HG03460 (cell line): ENCODE data around the gene CREB3L1.
"Not testable (repeated sequence)": the region's sequence is repeated elsewhere in the genome, so short reads cannot be mapped to it uniquely, and the experiment has no call there.

Source experiments
- ATAC-seq: cut with Tn5 transposase; IDR thresholded peaks from one replicate; pipeline ENCODE4 v1.9.1; 2021; ENCODE audit not compliant: unreplicated experiment

The CREB3L1 gene

DNA sequence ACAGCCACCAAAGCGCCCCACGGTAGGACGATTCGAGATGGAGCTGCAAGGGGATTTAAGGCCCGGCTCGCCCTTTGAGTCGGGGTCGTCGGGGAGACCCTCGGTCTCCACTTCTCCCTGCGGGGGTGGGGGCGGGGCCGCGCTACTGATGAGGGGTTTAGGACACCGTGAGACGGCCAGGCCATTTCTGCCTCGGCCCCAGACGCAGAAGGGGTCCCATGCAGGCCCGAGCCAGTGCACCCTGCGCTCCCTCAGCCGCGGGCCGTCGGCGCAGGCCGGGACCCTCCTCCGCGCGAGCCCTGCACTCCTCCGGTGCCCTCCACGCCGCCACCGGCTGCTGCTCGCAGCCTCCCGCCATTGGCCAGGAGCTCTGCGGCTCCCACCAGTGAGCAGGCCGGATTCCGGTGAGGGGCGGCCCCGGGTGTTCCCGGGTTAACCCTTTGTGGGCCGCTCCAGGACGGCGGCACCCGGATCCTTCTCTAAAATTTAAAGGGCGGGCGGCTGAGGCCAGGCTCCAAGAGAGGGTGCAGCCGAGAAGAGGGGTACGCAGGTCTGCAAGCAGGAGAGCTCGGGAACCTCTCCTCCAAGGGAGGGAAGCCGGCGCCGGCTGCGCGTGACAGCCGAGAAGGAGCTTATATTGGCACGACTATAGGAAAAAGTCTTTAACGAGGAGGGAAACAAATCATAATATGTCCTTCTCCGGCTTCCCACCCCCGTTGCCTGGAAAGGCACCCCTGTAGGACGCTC, 18.0 kb downstream of the CREB3L1 start:
- no peak for ATAC-seq

DNA sequence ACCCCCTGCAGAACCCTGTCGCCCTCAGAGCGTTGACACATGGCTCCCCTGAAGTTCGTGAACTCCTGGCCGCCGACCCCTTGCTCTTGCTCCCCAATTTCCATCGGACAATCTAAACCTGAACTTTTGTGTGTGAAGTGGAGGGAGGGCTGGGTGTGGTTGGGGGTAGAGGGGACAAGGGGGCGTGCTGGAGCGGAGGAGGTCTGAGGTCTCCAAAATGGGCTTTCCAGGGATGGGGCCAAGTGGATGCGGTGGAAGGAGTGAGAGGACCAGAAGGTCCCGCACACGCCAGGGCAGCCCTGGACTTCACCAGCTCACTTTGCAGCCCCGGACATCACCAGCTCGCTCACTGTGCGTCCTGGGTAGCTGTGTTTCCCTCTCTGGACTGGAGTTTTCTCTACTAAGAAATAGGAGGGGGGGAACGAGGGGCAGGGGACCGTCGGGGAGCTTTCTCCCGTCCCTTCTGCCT, 18.6 kb downstream of the CREB3L1 start:
- ATAC-seq: no peak

DNA sequence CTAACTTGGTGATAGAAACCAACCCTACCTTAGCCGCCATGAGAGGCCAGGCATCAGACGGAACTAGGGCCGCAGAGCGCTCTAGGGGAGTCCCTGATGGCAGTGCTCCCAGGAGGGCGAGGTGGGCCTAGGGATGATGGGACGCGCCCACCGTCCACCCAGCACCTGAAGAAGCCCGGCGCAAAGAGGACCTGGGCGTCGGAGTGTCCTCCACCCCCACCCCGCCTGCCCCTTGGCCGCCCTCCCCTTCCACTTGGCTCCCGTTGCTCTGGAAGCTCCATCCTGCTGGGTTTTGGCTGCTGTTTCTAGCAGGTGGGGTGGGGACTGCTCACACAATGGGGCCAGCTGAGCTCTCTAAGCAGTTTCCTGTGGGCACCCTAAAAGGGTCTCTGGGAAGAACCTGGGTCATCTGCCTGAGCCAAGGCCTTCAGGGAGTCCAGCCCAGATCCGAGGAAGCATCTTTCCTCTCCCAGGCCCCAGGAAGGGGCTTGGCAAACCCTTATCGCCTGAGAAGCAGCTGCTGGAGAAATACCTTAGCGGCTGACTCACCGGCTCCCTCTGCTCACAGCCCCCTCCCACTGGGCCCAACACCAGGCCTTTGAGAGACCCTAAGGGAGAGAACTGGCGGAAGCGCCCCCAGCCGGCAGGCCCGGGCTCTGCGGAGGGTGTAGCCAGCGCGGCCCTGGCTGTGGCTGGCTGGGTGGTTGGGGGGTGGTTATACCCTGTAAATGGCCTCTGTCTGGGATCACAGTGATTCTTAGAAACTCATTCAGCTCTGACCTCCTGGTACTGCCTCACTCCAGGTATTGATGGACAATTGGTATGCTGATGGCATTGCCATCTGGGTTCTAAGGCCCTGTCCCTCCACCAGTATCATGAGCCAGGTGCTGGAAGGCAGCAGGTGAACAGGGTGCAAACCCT, 19.3 kb downstream of the CREB3L1 start:
- no peak for ATAC-seq

DNA sequence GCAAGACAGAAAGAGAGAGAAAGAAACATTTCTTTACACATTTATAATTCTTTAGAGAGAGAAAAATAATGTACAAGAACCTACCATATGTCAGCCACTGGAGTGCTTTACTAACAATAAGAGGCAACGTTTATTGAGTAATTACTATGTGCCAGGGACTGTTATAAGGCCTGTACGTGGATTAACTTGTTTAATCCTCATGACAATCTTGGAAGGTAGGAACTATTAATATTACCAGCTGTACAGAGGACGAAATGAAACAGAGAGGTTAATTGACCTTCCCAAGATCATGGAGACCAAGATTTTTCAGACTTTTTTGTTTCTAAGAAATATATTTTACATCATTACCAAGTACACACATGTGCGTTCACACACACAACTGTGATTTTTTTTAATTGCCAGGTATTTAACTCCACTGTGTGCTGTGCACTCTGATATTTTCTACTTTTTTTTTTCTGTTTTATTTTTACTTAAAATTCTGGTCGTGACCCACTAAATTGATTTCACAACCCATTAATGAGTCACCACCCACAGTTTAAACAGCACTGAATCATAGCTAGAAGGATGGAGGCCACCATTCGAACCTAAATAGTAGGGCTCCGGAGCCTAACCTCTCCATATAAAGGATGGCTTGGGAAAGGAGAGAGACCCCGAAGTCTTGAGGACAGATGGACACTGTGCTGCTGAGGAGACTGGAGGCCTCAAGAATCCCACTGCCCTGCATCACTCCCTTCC, 21.4 kb downstream of the CREB3L1 start:
- ATAC-seq: no peak

DNA sequence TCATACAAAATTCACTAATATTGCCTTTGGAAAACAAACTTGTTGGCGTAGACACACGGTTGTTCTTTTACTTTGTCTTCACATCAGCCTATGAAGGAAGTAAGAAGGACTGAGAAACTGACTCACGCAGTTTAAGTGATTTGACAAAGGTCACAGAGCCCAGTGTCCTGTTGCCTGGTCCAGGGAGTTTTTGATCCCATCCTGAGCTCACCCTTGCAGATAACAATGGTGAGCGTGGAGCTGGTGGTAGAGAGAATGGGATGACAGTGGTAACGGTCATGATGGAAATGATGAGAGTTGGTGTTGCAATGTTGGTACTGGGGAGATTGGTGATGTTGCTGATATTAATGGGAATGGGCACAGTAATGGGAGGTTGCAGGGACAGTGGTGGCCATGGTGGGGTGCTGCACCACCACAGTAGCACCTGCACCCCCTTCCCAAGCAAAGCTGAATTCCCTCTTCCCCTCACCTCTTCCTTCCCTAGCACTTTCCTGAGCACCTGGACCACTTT, 22.0 kb downstream of the CREB3L1 start:
- no peak for ATAC-seq

DNA sequence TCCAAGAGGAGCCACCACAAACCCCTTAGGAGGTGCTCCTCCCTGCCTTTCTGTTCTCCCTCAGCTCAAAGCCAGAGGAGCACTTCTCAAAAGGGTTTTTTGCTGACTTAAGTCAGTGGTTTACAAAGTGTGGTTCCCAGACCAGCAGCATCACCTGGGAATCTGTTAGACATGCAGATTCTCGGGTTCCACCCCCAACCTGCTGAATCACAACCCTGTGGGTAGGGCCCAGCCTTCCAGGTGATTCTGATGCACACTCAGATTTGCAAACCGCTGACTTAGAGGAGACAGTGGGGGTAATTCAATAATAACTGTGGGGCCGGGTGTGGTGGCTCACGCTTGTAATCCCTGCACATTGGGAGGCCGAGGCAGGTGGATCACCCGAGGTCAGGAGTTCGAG, 22.8 kb downstream of the CREB3L1 start:
- no peak for ATAC-seq

DNA sequence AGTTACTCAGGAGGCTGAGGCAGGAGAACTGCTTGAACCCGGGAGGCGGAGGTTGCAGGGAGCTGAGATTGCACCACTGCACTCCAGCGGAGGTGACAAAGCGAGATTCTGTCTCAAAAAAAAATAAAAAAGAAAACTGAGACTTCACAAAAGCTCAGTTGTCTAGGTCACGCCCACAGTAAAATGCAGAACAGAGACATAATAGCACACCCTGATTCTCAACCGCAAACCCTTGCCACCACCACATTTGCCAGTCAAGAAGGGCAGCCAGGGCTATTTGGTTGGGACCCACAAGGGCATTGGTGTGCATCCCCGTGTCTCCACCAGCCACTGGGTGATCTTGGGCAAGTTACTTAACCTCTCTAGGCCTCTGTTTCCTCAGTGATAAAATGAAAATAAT, 25.4 kb downstream of the CREB3L1 start:
- peak; percentile 89 for ATAC-seq

DNA sequence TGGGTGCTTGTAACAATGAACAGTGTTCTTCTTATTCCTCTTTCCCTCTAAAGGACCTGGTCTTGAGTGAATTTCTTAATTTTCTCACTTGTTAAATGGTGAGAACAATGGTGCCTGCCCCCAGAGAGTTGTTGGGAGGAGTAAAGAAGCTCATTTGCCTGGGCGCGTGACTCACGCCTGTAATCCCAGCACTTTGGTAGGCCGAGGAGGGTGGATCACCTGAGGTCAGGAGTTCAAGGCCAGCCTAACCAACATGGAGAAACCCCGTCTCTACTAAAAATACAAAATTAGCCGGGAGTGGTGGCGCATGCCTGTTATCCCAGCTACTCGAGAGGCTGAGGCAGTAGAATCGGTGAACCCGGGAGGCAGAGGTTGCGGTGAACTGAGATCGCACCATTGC, 26.6 kb downstream of the CREB3L1 start:
- ATAC-seq: not testable (repeated sequence)

DNA sequence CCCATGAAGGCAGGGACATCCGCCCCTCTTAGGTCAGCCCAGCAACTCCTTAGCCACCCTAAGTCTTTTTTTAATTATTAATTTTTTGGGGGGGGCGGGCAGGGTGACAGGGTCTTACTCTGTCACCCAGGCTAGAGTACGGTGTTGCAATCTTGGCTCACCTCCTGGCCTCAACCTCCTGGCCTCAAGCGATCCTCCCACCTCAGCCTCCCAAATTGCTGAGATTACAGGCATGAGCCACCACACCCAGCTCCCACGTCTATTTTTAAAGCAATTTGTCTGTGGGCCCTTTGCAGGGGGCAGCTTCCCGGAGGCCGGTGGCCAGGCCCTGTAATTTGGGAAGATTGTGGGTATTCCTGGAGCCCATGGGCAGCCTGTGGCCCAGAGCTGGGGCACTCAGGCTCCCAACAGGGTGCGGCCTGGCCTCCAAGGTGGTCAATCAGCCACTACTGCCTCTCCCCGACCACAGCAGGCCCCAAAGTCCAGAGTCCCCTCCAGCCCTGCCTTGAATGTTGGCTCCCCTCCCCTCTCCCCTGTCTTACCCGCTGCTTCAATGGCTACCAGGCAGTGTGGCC, 27.2 kb downstream of the CREB3L1 start:
- no peak for ATAC-seq

DNA sequence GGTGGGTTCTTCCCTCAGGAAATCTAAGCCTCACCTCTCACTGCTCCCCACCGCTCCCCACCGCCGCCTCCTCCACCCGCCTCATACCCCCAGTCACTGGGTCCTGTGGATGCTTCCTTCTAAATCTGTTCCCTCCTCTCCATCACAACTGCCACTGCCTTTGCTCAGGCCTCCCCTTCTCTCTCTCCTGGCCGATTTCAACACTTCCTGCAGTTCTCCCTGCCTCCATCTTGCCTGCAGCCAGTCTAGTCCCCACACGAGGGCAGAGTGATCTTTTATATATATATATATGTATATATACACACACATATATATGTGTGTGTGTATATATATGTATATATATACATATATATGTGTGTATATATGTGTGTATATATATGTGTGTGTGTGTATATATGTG, 27.8 kb downstream of the CREB3L1 start:
- ATAC-seq: no peak

DNA sequence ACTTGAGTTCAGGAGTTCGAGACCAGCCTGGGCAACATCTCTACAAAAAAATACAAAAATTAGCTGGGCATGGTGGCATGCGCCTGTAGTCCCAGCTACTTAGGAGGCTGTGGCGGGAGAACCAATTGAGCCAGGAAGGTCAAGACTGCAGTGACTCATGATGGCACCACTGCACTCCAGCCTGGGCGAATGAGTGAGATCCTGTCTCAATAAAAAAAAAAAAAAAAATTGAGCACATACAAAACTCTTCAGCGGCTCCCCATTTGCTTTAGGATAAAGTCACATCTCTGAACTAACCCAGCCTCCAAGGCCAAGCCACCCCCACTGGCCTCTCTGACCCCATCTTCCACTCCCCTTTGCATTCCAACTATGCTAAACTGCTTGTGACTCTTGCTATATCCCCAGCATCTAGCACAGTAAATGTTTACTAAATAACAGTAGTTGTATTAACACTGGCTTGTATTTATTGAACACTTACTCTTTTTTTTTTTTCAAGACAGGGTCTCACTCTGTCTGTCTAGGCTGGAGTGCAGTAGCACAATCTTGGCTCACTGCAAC, 28.9 kb downstream of the CREB3L1 start:
- ATAC-seq: no peak

DNA sequence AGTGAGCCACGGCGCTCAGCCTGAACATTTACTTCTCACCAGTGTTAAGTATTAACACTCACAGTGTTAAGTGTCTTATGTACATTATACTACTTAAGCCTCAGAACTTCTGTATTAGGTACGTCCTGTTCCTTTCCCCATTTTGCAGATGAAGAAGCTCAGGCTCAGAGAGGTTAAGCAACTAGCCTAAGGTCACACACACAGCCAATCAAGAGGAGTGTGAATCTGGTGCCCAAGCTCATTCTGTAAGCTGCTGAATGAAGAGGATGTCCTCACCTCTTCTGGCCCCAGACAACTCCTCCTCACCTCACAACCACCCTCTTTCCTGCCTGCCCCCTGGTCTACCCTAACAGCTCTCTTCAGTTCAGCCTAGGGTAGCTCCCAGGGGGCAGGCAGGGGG, 29.9 kb downstream of the CREB3L1 start:
- no peak for ATAC-seq

DNA sequence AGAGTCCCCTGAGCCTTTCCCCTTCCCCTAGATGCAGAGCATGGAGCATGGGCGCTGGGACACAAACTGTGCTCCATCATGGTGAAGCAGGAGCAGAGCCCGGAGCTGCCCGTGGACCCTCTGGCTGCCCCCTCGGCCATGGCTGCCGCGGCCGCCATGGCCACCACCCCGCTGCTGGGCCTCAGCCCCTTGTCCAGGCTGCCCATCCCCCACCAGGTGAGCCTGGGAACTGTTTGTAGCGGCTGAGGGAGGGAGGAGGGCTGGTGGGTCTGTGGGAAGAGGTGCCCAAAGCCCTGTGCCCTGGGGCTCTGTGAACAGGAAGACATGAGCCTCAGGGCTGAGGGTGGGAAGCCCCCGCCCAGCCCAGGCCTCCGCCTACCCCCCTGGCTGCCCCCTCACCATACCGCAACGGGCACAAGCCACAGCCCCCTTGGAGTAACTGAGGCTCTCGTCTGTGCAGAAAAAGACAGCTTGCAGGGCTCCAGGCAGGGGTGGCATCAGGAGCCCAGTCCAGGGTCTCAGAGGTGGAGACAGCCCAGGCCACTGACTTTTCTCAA, 30.4 kb downstream of the CREB3L1 start:
- no peak for ATAC-seq

DNA sequence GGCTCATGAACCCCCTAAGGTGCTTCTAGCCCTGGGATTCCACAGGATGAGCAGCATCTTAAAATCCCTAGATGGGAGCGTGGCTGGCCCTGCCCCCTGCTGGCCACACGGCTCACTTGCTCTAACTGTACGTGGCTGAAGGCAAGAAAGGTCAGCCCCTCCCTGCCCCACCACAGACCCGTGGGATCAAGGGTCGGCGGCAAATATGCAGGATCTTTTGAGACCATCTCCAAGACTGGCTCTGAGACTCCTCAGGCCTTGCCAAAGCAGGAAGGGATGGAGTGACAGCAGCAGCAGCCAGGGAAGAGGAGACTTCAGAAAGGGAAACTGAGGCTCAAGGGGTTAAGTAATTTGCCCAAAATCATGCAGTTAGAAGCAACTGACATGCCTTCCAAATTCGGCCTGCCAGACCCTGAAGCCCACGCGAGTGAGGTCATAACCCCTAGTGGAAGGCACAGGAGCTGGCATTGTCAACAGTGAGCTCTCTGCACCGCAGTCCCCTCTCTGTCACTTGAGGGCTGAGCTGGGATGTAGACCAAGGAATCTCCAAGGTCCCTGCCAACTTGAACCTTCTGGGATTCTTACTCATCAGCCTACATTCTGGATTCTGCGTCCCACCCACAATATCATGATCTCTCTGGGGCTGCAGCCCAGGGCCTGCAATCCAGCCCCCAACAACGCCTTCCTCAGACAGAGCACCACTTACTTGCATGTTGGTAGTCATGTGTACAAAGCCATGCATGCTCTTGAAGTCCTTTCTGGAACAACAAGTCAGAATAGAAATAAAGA, 31.4 kb downstream of the CREB3L1 start:
- ATAC-seq: no peak

DNA sequence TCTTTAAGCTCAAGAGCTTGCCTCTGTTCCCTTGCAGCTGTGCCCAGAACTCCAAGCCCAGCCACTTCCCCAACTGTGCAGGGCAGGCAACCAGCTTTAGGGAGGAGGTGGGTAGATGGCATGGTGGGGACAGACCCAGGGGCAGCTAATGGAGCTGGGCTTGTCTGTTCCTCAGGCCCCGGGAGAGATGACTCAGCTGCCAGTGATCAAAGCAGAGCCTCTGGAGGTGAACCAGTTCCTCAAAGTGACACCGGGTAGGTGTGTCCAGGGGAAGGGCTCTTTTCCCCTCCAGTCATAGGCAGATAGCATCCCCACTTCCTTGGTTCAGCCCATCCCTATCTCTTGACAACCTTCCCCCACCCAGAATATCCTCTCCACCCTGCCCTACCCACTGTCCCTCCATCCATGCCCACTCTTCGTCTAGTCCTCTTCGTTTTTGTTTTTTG, 32.4 kb downstream of the CREB3L1 start:
- ATAC-seq: peak; percentile 56

DNA sequence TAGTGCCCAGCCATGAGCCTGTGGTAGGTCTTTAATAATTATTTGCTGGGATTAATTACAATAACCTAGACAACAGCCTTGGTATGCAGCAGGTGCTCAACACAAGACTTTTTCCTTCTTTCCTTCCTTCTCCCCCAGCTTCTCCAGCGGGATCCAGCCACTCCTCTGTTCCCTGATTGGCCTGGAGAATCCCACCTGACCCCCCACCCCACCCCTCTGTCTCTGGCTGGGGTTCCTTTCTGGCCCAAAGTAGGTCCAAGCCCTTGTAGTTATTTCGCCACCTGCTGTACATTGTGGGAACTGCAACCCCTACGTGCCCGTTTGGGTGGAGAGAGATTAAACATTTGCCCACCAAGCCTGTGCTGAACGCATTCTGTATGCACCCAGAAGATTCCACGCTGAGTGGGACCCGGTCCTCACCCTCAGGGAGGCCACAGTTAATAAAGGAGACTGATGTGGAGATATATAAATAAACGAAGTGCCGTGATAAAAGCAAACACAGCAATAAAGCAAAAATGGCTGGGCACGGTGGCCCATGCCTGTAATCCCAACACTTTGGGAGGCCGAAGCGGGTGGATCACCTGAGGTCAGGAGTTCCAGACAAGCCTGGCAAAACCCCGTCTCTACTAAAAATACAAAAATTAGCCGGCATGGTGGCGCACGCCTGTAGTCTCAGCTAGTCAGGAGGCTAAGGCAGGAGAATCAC, 37.7 kb downstream of the CREB3L1 start:
- ATAC-seq: no peak

DNA sequence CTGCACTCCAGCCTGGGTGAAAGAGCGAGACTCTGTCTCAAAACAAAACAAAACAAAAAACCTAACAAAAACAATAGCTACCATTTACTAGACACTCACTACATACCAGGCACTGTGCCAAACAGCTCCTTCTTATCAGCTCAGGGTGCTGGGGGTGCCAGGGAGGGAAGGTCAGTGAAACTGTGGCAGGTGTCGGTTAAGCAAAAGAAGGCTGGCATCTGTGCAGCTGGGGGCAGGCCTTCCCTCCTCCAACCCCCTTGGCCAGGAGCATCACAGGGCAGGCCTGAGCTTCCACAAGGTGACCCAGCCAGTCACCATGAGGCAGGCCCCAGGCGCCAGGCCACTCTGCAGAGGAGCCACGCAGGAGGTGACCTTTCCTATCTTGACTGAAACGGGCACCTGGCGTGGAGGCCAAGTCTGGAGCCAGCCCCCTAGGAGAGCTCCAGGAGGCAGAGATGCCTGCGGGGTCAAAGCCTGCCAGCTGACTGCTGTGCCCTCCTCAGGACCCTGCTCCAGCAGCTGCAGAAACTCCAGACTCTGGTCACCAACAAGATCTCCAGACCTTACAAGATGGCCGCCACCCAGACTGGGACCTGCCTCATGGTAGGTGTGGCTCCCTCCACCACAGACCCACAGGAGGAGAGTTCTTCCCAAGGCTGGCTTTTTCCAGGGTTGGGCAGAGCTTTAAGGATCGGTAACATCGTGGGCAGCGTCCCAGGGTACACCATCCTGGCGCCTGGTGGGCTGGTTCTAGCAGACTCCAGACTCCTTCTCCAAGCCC, 38.5 kb downstream of the CREB3L1 start:
- ATAC-seq: no peak

DNA sequence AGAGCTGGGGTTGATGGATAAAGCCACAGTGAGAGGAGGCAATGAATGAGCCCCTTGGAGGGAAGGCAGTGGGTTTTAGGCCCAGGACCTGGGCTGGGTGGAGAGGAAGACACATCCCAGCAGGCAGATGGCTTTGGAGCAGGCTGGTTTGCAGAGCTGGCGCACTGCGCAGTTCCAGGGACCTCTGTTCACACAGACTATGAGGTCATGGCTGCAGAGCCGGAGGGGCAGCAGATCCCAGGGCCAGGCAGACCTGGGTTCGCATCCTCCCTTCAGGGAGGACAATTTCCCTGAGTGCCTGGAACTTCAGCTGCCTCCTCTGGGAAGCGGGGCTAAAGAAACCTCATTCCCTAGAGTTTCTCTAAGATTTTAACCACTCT, 41.6 kb downstream of the CREB3L1 start:
- no peak for ATAC-seq
